CD4-positive, alpha-beta T cell treated with Interleukin-6 for 4 hours (primary cell): ENCODE data around the gene AHSP.
"Not testable (repeated sequence)": the region's sequence is repeated elsewhere in the genome, so short reads cannot be mapped to it uniquely, and the experiment has no call there.

Experiments used
- DNase-seq: peaks from one replicate; pipeline ENCODE4 v3.0.0-alpha.2; 2020; ENCODE audit warnings: mixed read lengths

AHSP gene

DNA sequence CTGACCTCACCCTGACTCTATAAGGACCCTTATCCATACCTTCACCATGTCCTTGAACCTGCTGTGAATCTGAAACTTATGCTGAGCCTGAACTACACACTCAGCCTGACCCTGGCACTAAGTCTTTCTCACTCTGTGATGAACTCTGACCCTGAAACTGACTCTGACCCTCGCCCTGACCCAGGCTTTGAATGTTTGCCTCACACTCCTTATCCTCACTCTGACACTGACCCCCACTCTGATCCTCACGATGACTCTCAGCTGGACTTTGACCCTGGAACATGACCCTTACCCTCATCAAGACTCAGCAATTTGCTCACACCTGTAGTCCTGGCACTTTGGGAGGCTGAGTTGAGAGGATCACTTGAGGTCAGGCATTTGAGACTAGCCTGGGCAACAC is 4.4 kb downstream of the AHSP start:
- no peak for DNase-seq

DNA sequence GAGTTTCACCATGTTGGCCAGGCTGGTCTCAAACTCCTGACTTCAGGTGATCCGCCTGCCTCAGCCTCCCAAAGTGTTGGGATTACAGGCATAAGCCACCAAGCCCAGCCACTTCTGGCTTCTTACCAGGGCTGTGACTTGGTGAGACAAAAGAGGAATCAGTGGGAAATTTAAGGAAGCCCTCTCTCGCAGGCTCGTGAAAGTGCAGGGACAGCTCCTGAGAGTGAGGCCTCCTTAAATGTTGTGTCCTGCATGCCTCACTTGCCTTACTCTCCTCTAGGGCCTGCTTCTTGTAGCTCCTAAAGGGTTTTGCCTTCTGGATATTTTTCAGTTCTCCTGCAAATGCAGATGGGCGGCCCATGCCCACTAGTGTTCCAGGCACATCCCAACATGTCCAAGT is 5.2 kb downstream of the AHSP start:
- no peak for DNase-seq

DNA sequence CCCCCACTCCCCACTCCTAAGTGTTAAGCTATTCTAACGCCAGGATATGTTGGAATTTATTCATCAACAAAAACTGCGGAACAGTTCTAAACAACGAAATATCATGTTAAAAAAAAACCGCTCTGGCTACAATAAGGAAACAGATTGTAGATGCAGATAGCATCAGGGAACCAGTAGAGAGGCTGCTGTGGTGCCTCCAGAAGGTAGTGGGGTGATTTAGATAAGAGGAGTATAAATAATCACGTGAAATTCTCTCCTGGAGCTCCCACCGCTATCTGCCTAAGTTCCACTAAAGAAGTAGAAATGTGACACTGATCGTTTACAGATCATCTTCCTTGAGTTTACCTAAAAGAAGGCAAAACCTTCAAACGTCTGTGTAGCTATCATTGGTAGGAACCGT is 8.0 kb downstream of the AHSP start:
- no peak for DNase-seq

DNA sequence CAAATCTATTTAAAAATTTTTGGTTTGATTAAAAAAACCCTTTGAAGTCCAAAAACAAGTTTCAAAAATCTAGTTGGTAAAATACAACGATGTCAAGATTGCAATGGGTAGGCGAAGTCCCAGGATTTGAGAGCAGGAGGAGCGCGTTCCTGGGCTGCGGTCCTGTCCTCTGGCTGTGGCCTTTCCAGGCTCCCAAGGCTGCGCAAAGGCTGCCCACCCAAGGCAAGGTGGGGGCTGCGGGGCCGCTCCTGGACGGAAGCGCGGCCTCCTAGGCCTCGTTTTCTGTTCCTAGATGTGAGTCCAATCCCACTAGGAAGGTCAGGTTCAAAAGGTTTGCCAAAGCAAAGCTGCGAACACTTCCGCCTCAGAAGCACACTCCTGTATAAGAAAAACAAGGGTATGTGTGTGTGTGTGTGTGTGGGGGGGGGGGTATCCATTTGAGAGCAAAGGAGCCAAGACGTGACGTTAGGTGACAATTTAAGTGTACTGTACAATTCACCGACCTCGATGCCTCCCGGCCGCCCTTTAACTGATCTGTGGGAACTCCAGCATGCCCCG is 9.2 kb downstream of the AHSP start:
- no peak for DNase-seq

DNA sequence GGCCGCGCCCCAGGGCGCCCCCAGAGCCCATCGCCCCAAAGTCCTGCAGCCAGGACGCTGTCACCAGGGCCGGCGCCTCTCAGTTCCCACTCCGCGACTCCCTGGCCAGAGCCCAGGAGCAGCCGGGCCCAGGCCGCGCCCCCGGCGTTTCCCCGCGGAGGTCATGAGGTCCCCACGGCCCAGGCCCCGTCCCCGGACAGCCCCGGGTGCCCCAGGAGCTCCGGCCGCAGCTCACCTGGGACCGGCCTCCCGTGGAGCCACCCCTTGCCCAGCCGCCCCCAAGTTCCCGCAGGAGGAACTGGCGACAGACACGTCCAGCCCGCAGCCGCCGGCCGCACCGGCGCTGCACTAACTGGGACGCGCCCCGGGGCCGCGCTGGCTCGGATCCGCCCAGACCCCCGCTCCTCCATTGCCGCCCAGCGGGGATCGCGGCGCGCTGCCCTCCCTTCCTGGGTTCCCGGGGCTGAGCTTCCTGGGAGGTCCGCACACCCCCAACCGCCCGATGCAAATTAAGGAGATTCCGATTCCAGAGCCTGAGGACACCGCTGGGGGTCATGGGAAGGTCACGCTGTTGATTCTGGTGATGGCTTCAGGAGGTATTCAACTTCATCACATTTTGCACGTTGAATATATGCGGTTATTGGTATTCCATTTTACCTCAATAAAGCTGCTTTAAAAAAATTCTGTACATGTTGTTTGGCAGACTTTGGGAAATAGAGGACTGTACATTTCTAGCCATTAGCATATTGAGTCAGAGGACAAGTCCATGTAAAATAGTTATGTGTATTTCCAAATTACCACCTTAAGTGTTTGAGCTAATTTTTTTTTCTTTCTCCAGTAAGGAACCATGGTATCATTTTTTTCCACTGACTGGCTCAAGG is 9.9 kb downstream of the AHSP start:
- no peak for DNase-seq

DNA sequence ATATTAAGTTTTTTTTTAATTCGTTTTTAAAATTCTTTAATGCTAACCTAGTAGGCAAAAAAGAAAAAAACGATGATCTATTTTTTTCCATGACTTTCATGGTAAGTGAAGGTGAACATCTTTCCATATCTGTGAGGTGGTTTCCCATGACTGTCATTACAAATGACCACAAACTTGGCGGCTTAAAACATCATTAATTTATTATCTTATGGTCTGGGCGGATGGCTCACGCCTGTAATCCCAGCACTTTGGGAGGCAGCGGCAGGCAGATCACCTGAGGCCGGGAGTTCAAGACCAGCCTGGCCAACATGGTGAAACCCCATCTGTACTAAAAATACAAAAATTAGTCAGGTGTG is 10.5 kb downstream of the AHSP start:
- DNase-seq, result not testable (repeated sequence)

DNA sequence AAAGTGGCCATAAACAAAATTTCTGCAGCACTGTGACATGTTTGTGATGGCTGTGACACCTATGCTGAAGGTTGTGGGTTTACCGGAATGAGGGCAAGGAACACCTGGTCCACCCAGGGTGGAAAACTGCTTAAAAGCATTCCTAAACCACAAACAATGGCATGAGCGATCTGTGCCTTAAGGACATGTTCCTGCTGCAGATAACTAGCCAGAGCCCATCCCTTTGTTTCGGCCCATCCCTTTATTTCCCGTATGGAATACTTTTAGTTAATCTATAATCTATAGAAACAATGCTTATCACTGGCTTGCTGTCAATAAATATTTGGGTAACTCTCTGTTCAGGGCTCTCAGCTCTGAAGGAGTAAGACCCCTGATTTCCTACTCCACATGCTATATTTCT is 12.1 kb downstream of the AHSP start:
- DNase-seq, result not testable (repeated sequence)

DNA sequence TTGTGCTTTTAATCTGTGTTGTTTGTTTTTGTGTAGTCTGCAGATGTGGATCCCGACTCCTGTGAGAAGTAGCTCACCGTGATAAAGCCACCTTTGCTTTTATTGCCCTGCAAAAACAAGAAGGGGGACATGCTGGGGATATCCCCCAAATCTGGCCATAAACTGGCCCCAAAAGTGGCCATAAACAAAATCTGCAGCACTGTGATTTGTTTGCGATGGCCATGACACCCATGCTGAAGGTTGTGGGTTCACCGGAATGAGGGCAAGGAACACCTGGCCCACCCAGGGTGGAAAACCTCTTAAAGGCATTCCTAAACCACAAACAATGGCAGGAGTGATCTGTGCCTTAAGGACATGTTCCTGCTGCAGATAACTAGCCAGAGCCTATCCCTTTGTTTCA is 15.1 kb downstream of the AHSP start:
- no peak for DNase-seq

DNA sequence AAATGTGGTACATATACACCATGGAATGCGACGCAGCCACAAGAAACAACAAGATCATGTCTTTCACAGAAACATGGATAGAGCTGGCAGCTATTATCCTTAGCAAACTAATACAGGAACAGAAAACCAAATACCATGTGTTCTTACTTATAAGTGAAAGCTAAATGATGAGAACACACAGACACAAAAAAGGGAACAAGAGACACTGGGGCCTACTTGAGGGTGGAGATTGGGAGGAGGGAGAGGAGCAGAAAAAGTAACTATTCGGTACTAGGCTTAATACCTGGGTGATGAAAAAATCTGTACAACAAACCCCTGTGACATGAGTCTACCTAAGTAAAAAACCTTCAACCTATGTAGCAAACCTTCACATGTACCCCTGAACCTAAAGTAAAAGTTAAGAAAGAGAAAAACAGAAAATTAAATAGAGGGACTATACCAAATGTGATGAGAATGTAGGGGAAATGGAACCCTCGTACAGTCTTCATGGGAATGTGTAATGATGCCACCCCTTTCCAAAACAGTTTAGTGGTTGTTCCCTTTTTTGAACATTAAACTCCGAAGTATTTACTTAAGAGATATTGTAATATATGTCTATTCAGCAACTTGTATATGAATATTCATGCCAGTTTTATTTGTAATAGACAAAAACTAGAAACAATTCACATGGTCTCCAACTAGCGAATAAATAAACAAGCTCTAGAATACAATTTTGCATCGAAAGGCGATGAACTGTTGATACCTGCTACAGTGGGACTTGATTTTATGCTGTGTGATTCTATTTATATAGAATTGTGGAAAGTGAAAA is 33.9 kb downstream of the AHSP start:
- no peak for DNase-seq

DNA sequence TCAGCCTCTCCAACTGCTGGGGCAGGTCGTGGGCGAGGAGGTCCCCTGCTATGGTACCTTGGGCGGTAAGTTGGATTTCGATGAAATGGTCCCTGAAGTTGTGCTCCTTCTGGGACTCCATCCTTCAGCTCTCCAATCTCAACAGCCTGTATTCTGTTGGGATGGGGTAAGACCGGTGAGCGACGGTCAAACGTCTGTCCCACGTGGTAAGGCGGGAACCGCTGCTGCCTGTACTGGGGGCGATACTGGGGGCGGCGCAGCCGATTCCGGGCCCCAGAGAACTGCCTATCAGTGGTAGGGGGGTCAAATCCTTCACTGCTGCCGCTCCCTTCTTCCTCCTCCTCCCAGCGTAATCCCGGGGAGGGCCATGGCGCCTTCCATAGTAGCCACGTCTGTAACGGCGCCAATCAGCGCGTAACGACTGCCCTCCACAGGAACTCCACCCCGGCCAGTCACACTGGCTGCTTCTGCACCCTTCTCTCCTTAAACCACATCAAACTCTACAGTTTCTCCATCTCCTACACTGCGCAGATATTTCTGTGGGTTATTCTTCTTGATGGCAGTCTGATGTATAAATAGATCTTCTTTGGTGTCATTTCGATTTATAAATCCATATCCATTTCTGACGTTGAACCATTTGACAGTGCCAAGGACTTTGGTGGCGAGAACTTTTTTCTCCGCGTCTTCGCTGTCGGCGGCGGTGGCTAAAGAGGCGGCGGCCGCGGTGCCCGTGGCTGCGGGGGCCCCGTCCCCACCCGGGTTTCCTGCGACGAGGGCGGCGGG is 41.1 kb downstream of the AHSP start:
- no peak for DNase-seq

DNA sequence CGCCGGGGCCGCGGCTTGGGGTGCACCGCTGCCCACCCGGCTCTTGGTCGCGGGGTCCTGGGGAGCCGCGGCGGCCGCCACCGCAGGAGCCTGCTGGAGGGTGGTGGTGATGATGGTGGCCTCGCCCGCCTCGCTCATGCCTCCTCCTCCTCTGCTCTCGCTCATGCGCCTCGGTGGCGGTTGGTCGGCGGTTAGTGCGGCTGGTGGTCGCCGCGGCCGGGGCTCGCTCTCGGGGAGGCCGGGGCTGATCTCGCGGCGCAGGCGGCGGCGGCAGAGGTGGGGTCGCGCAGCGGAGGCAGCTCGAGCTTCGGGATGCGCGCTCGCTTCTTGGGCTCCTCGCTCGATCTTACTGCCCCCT is 41.6 kb downstream of the AHSP start:
- no peak for DNase-seq

DNA sequence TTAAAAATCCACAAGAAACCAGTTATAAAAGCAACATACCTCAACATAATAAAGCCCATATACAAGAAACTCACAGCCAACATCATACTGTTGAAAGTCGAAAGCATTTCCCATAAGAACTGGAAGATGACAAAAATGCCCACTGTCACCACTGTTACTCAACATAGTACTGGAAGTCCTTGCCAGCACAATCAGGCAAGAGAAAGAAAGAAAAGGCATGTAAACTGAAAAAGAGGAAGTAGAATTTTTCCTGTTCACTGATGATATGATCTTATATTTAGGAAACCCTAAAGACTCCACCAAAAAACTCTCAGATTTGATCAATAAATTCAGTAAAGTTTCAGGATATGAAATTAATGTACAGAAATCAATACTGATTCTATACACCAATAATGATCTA is 45.1 kb downstream of the AHSP start:
- DNase-seq, result no peak

DNA sequence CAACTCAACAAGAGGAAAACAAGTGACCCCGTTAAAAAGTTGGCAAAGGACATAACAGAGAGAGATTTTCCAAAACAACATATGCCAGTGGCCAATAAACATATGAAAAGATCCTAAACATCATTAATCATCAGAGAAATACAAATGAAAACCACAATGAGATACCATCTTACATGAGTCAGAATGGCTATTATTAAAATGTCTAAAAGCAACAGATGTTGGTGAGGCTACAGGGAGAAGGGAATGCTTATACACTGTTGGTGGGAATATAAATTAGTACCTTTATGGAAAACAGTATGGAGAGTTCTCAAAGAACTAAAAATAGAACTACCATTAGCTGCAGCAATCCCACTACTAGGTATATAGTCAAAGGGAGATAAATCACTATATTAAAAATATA is 46.5 kb downstream of the AHSP start:
- not testable (repeated sequence) for DNase-seq

DNA sequence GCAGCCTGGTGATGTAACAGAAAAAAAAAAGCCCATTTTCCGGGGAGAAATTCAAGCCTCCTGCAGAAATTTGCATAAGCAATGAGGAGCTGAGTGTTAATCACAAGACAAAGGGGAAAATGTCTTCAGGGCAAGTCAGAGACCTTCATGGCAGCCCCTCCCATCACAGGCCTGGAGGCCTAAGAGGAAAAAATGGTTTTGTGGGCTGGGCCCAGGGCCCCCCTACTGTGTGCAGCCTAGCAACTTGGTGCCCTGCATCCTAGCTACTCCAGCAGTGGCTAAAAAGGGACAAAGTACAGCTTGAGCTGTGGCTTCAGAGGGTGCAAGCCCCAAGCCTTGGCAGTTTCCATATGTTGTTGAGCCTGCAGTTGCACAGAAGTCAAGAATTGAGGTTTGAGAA is 49.7 kb downstream of the AHSP start:
- DNase-seq, result no peak
